Gastrocnemius medialis (tissue), 4 donors: ENCODE data around the gene CAMTA2. TPM values are rescaled to one million over a fixed set of nuclear protein-coding genes. Genes with fewer than 3 reads are reported as not detected.

Source experiments
- ATAC-seq, 2 donors: fragments of 150-250 bp; one replicate each; pipeline ENCODE4 v1.9.1; 2016
- DNase-seq, 2 donors: peaks; one replicate each; pipeline ENCODE4 v3.0.0-alpha.2; 2019
- H3K27ac ChIP-seq, 4 donors: fragments of 200-600 bp; sonication (generic); 1 replicate in 1 of 4; 2 replicates in 3 of 4; pipeline ENCODE4 v1.5.1; 2016 to 2018; ENCODE audit warnings: mild to moderate bottlenecking in 2 of 4, moderate library complexity in 1 of 4
- H3K27me3 ChIP-seq, 3 donors: fragments of 200-600 bp; sonication (generic) in 2 of 3; 1 replicate in 1 of 3; 2 replicates in 2 of 3; pipeline versions ENCODE4 v1.5.1 to v1.6.0; 2016 to 2019; ENCODE audit warnings: mild to moderate bottlenecking in 1 of 3, moderate library complexity in 1 of 3
- H3K36me3 ChIP-seq, 2 donors: fragments of 200-600 bp; sonication (generic) in 1 of 2; one replicate each; pipeline ENCODE4 v1.5.1; 2017 to 2018
- H3K4me1 ChIP-seq, 2 donors: fragments of 200-600 bp; sonication (generic) in 1 of 2; one replicate each; pipeline ENCODE4 v1.5.1; 2016 to 2017; ENCODE audit warnings: mild to moderate bottlenecking in 2 of 2
- H3K4me3 ChIP-seq, 4 donors: fragments of 200-600 bp; sonication (generic) in 3 of 4; 1 replicate in 1 of 4; 2 replicates in 3 of 4; pipeline ENCODE4 v1.5.1; 2016 to 2019; ENCODE audit warnings: mild to moderate bottlenecking in 2 of 4
- H3K9me3 ChIP-seq, 3 donors: fragments of 200-600 bp; sonication (generic) in 2 of 3; 1 replicate in 1 of 3; 2 replicates in 2 of 3; pipeline ENCODE4 v1.5.1; 2016 to 2019
- POLR2A ChIP-seq, 2 donors: fragments of 450-650 bp; IDR thresholded peaks; one replicate each; pipeline ENCODE4 v1.6.1; 2017; ENCODE audit warnings: antibody characterized with exemption in 2 of 2, mild to moderate bottlenecking in 2 of 2, moderate library complexity in 2 of 2
- in situ Hi-C, 4 donors: fragments of 200-750 bp; cut with MboI; loops; one replicate each; pipeline versions ENCODE4 v1.15.0 to v1.8.0; 2017; ENCODE audit warnings: low sequenced_read_pairs in 4 of 4
- intact Hi-C: fragments of 100-400 bp; cut with DNase I; formaldehyde crosslinking; loops from one replicate; pipeline ENCODE4 v1.15.1; 2023; ENCODE audit warnings: low total_unique reads
- total RNA-seq, 4 donors: library from RNA; depleted of rRNA; stranded (reverse); fragments of >200 nt; gene quantifications; one replicate each; pipeline versions ENCODE4 v1.1.0 to v1.2.3, GENCODE V29; 2016
- TF ChIP-seq, protein P1 (sequence below), 5 experiments: fragments of 450-650 bp in 3 of 5; fragments of 200-600 bp in 2 of 5; sonication (generic) in 2 of 5; IDR thresholded peaks in 4 of 5; conservative IDR thresholded peaks in 1 of 5; 1 replicate in 4 of 5; 2 replicates in 1 of 5; pipeline ENCODE4 v1.5.1; 2016 to 2019; ENCODE audit warnings: antibody characterized with exemption in 5 of 5, mild to moderate bottlenecking in 3 of 5, moderate library complexity in 3 of 5

The CAMTA2 gene
- total RNA-seq, 4 donors from 2014 or later: 19.1 to 46.4 (median 36.4) TPM

DNA sequence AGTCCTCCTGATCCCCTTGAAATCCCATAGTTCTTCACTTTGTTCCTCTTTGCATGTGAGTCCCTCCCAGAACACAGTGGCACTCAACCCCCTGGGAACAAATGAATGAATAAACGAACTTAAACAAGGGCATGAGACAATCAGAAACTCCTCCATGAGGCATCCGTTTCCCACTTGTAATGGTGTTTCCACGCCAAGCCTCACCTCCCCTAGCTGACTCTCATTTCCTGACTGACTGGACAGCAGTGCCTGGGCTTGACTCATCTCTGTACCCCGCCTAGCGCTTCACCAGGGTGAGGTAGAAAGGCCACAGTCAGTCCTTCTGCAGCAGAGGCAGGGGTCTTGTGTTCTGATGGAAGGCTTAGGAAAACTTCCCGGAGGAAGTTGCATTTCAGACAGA, 24.5 kb upstream of the CAMTA2 start:
- in situ Hi-C loops: no loop called here
- TF ChIP-seq, protein P1, sequence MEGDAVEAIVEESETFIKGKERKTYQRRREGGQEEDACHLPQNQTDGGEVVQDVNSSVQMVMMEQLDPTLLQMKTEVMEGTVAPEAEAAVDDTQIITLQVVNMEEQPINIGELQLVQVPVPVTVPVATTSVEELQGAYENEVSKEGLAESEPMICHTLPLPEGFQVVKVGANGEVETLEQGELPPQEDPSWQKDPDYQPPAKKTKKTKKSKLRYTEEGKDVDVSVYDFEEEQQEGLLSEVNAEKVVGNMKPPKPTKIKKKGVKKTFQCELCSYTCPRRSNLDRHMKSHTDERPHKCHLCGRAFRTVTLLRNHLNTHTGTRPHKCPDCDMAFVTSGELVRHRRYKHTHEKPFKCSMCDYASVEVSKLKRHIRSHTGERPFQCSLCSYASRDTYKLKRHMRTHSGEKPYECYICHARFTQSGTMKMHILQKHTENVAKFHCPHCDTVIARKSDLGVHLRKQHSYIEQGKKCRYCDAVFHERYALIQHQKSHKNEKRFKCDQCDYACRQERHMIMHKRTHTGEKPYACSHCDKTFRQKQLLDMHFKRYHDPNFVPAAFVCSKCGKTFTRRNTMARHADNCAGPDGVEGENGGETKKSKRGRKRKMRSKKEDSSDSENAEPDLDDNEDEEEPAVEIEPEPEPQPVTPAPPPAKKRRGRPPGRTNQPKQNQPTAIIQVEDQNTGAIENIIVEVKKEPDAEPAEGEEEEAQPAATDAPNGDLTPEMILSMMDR (IDR thresholded peaks at IDR 0.05 in 4 of 5, conservative IDR thresholded peaks at IDR 0.05 in 1 of 5): no peak
- no peak for TF ChIP-seq POLR2A (IDR thresholded peaks at IDR 0.05)
- ATAC-seq: no peak

DNA sequence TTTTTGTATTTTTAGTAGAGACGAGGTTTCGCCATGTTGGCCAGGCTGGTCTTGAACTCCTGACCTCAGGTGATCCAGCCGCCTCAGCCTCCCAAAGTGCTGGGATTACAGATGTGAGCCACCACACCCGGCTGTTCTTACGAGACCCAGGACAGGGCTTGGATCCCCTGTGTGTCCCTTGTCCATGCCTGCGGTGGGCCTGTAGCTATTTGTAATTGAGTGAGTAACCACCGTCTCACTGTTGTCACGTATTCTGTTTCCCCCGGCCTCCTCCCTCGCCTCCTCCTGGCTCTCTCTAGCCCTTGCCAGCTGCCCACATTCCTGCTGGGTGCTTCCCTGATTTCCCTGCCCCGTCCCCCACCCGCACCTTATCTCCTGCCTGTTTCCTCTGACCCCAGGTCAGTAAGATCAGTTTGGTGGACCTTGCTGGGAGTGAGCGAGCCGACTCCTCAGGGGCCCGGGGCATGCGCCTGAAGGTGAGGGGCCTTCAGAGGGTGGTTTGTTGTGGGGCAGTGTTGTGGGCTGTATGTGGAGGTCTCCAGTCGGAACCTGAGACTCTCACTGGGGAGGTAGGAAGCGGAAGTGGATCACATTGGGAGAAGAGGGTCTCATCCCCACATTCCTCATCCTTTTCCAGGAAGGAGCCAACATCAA, 15.9 kb upstream of the CAMTA2 start:
- DNase-seq: peak; percentile 91 to 97
- no peaks in the 10 kb centered on the region for H3K27me3 ChIP-seq
- peak overlapping the region in 1 of 4 donors; percentile 16 for H3K4me3 ChIP-seq
- in situ Hi-C loops (no loop called here), intact Hi-C loops (loop anchor here (2.0 to 5.0 kb wide), 2 partner anchors 23 to 119 kb away; no protein-coding TSS in a partner anchor)
- peak; percentile 67 to 68 for ATAC-seq
- TF ChIP-seq, protein P1 (IDR thresholded peaks at IDR 0.05 in 4 of 5, conservative IDR thresholded peaks at IDR 0.05 in 1 of 5): no peak
- TF ChIP-seq POLR2A (IDR thresholded peaks at IDR 0.05): no peak
- H3K9me3 ChIP-seq: no peaks in the 10 kb centered on the region
- peaks cover 12 to 73% of the 10 kb centered on the region in 2 donors for H3K36me3 ChIP-seq
- peak overlapping the region; percentile 98 to 99 (median 99) for H3K27ac ChIP-seq
- peaks cover 36 to 44% of the 10 kb centered on the region in 2 donors for H3K4me1 ChIP-seq

More for the DNA sequence above, 24.5 kb upstream of the CAMTA2 start:
- no peaks in the 10 kb centered on the region for H3K27me3 ChIP-seq
- no peaks in the 10 kb centered on the region for H3K9me3 ChIP-seq
- intact Hi-C loops: no loop called here
- no peak for DNase-seq
- peak overlapping the region in 1 of 4 donors; percentile 29 for H3K27ac ChIP-seq
- no peaks in the 10 kb centered on the region for H3K4me1 ChIP-seq
- peaks cover 8 to 96% of the 10 kb centered on the region in 2 donors for H3K36me3 ChIP-seq
- no peak overlapping the region for H3K4me3 ChIP-seq

DNA sequence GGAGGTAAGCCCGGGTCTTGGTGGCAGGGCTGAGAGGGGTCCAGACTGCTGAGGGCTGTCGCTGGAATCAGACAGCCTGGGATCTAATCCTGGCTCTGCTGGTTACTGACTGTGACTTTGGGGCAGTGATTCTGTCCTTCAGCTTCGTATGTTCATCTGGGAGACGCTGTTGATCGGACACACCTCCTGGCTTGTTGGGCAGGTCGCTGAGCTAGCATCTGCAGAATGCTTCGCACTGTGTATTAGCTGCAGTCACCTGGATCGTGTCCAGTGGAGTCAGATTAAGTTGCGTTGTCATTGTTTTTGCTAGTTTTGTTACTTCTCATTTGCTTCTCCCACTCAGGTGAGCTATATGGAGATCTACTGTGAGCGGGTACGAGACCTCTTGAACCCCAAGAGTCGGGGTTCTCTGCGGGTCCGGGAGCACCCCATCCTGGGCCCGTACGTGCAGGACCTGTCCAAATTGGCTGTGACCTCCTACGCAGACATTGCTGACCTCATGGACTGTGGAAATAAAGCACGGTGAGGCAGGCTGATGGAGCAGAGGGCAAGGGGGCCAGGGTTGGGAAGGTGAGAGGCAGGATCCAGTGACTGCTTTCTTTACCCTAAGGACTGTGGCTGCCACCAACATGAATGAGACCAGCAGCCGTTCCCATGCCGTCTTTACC, 14.8 kb upstream of the CAMTA2 start:
- intact Hi-C loops (loop anchor here (2.0 to 5.0 kb wide), 2 partner anchors 25 to 120 kb away; no protein-coding TSS in a partner anchor), in situ Hi-C loops (no loop called here)
- Histone ChIP-seq H3K27me3 (no peaks in the 10 kb centered on the region), H3K36me3 (peaks cover 6 to 63% of the 10 kb centered on the region in 2 donors), H3K4me3 (peak overlapping the region in 2 of 4 donors; percentile 8 to 19), H3K4me1 (peaks cover 36 to 44% of the 10 kb centered on the region in 2 donors), H3K9me3 (no peaks in the 10 kb centered on the region), H3K27ac (peak overlapping the region; percentile 98 to 99 (median 99))
- TF ChIP-seq POLR2A (IDR thresholded peaks at IDR 0.05): peak; percentile 11 to 45
- TF ChIP-seq, protein P1 (IDR thresholded peaks at IDR 0.05 in 4 of 5, conservative IDR thresholded peaks at IDR 0.05 in 1 of 5): no peak
- ATAC-seq (peak; percentile 20 to 23), DNase-seq (peak; percentile 71 to 84)

DNA sequence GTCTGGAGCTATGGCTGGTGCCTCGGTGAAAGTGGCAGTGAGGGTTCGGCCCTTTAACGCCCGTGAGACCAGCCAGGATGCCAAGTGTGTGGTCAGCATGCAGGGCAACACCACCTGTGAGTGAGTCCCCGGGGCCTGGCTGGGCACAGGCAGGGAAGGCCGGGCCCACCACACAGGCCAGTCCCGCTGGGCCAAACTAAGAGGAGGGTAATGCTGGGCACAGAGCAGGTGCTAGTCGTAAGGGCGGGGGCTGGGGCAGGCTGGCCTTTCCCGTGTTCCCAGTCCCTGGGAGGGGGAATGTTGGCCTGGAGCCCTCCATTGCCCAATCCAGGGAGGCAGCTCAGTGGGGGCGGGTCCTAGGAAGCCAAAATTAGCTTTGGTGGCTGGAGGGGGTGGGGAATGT, 12.8 kb upstream of the CAMTA2 start:
- Histone ChIP-seq H3K27me3 (no peaks in the 10 kb centered on the region), H3K4me1 (peaks cover 44 to 52% of the 10 kb centered on the region in 2 donors), H3K36me3 (peaks cover 6 to 42% of the 10 kb centered on the region in 2 donors), H3K4me3 (peak overlapping the region; percentile 80 to 99 (median 96)), H3K9me3 (no peaks in the 10 kb centered on the region), H3K27ac (peak overlapping the region; percentile 98 to 99 (median 99))
- intact Hi-C loops: loop anchor here (1.0 to 5.0 kb wide), 3 partner anchors 52 to 122 kb away; partner anchors contain the start of genes PFN1, RNF167 and SLC25A11
- in situ Hi-C loops: no loop called here
- ATAC-seq: peak; percentile 35 to 42
- peak; percentile 96 to 99 for DNase-seq
- TF ChIP-seq, protein P1 (IDR thresholded peaks at IDR 0.05 in 4 of 5, conservative IDR thresholded peaks at IDR 0.05 in 1 of 5): no peak
- TF ChIP-seq POLR2A (IDR thresholded peaks at IDR 0.05): peak; percentile 92
